ENCODE measurements around the gene SEMA3B. TPM values are rescaled to one million over a fixed set of nuclear protein-coding genes. Genes with fewer than 3 reads are reported as not detected.

SEMA3B gene
- total RNA-seq, 1 donor from 2014 or later = 179 TPM

- H3K9me3 Mint-ChIP-seq = no peaks in the 10 kb centered on the region
- H3K4me3 Mint-ChIP-seq = peak overlapping the region; percentile 98
- H3K36me3 Mint-ChIP-seq = no peaks in the 10 kb centered on the region
- H3K4me1 Mint-ChIP-seq = peaks cover 45% of the 10 kb centered on the region
- no peak for DNase-seq (ENCODE audit: low spot score in 2 of 2, unreplicated experiment in 2 of 2)
- peak overlapping the region; percentile 64 for H3K27ac Mint-ChIP-seq
- H3K27me3 Mint-ChIP-seq (ENCODE audit: low read depth) = no peaks in the 10 kb centered on the region
- TF ChIP-seq CTCF (IDR thresholded peaks at IDR 0.05; ENCODE audit: unreplicated experiment) = no peak
Measured at GRCh38 chr3:50239649-50240048, 29.3 kb upstream of the SEMA3B start.

GRCh38 chr3:50241163-50241562 lies 27.8 kb upstream of the SEMA3B start:
- Mint-ChIP-seq H3K9me3 (no peaks in the 10 kb centered on the region), H3K27me3 (ENCODE audit: low read depth) (no peaks in the 10 kb centered on the region), H3K4me1 (peaks cover 52% of the 10 kb centered on the region), H3K36me3 (no peaks in the 10 kb centered on the region), H3K4me3 (no peak overlapping the region), H3K27ac (peak overlapping the region; percentile 83)
- no peak for DNase-seq (ENCODE audit: low spot score in 2 of 2, unreplicated experiment in 2 of 2)
- TF ChIP-seq CTCF (IDR thresholded peaks at IDR 0.05; ENCODE audit: unreplicated experiment) = no peak

GRCh38 chr3:50241713-50242380 lies 27.1 kb upstream of the SEMA3B start:
- Mint-ChIP-seq H3K9me3 (no peaks in the 10 kb centered on the region), H3K4me1 (peaks cover 57% of the 10 kb centered on the region), H3K27me3 (ENCODE audit: low read depth) (no peaks in the 10 kb centered on the region), H3K4me3 (no peak overlapping the region), H3K27ac (no peak overlapping the region), H3K36me3 (no peaks in the 10 kb centered on the region)
- no peak for TF ChIP-seq CTCF (IDR thresholded peaks at IDR 0.05; ENCODE audit: unreplicated experiment)
- DNase-seq (ENCODE audit: low spot score in 2 of 2, unreplicated experiment in 2 of 2) = no peak

- TF ChIP-seq CTCF (IDR thresholded peaks at IDR 0.05; ENCODE audit: unreplicated experiment) = no peak
- no peaks in the 10 kb centered on the region for H3K27me3 Mint-ChIP-seq (ENCODE audit: low read depth)
- peaks cover 57% of the 10 kb centered on the region for H3K4me1 Mint-ChIP-seq
- no peaks in the 10 kb centered on the region for H3K36me3 Mint-ChIP-seq
- peak overlapping the region; percentile 64 for H3K27ac Mint-ChIP-seq
- H3K9me3 Mint-ChIP-seq = no peaks in the 10 kb centered on the region
- no peak overlapping the region for H3K4me3 Mint-ChIP-seq
- no peak for DNase-seq (ENCODE audit: low spot score in 2 of 2, unreplicated experiment in 2 of 2)
Measured at GRCh38 chr3:50242381-50242770, 26.6 kb upstream of the SEMA3B start.

GRCh38 chr3:50242851-50243542 lies 25.9 kb upstream of the SEMA3B start:
- no peak for TF ChIP-seq CTCF (IDR thresholded peaks at IDR 0.05; ENCODE audit: unreplicated experiment)
- H3K36me3 Mint-ChIP-seq = no peaks in the 10 kb centered on the region
- peaks cover 53% of the 10 kb centered on the region for H3K4me1 Mint-ChIP-seq
- peak overlapping the region; percentile 64 for H3K27ac Mint-ChIP-seq
- DNase-seq (ENCODE audit: low spot score in 2 of 2, unreplicated experiment in 2 of 2) = no peak
- H3K9me3 Mint-ChIP-seq = no peaks in the 10 kb centered on the region
- no peak overlapping the region for H3K4me3 Mint-ChIP-seq
- H3K27me3 Mint-ChIP-seq (ENCODE audit: low read depth) = no peaks in the 10 kb centered on the region

All from mesothelial cell of epicardium (in vitro differentiated cells).